MM.1S (cell line): ENCODE data around the gene AKR7A2.

ENCODE experiments used
- CTCF ChIP-seq: fragments of 300-600 bp; sonication (generic); IDR thresholded peaks from 2 replicates; pipeline ENCODE4 v1.5.1; 2016; ENCODE audit warnings: antibody characterized with exemption, low read length, mixed read lengths
- EZH2 ChIP-seq: fragments of 300-600 bp; sonication (generic); optimal IDR thresholded peaks from 2 replicates; pipeline ENCODE3; 2017; ENCODE audit warnings: low read depth, mild to moderate bottlenecking, antibody characterized with exemption, low read length, mixed read lengths
- EZH2phosphoT487 ChIP-seq: fragments of 300-600 bp; sonication (generic); IDR thresholded peaks from 2 replicates; pipeline ENCODE4 v1.6.1; 2018; ENCODE audit warnings: antibody characterized with exemption, low read length

- no peak for TF ChIP-seq CTCF
- TF ChIP-seq EZH2: no peak
- TF ChIP-seq EZH2phosphoT487: no peak
Measured at GRCh38 chr1:19315378-19316198, 3.6 kb upstream of the AKR7A2 start.
